Measurements from ENCODE around the gene PEX26.

- no peak for TF ChIP-seq POLR2AphosphoS5 (IDR thresholded peaks at IDR 0.05; ENCODE audit: borderline replicate concordance, low read depth, low read length)
- TF ChIP-seq EZH2 (IDR thresholded peaks at IDR 0.05): no peak
- TF ChIP-seq FOXP2 (optimal IDR thresholded peaks at IDR 0.05; ENCODE audit: control extremely low read depth, extremely low read length, insufficient read depth): no peak
Observed at GRCh38 chr22:18077087-18077638, 627 bp upstream of the PEX26 start.
